ENCODE measurements around the gene KCTD19. TPM values are rescaled to one million over a fixed set of nuclear protein-coding genes. Genes with fewer than 3 reads are reported as not detected.
A peak's percentile ranks its signal among the peaks of the same experiment; 100 is the strongest.

The KCTD19 gene
- total and polyA plus RNA-seq, 8 donors, result 0.73 to 13.1 (median 7.7) TPM; not detected in 1

GRCh38 chr16:67241008-67241900, 85.3 kb downstream of the KCTD19 start:
- no peak overlapping the region for H3K4me3 ChIP-seq
- no peak for TF ChIP-seq CTCF (IDR thresholded peaks at IDR 0.05)
- peaks cover 63 to 69% of the 10 kb centered on the region in 2 donors for H3K4me1 ChIP-seq
- H3K36me3 ChIP-seq, result peaks cover 0 to 40% of the 10 kb centered on the region in 2 donors
- H3K27me3 ChIP-seq, result no peaks in the 10 kb centered on the region
- peak in 3 of 4 donors; percentile 64 to 89 (median 85) for DNase-seq
- H3K27ac ChIP-seq, result peak overlapping the region; percentile 92 to 97
- no peaks in the 10 kb centered on the region for H3K9me3 ChIP-seq
- intact Hi-C loops (cut with DNase I), result no loop called here
- ATAC-seq, result peak; percentile 59

- no peaks in the 10 kb centered on the region for H3K9me3 ChIP-seq
- H3K36me3 ChIP-seq, result peaks cover 0 to 47% of the 10 kb centered on the region in 2 donors
- peak; percentile 73 for ATAC-seq
- intact Hi-C loops (cut with DNase I), result no loop called here
- peaks cover 60 to 62% of the 10 kb centered on the region in 2 donors for H3K4me1 ChIP-seq
- peak in 3 of 4 donors; percentile 68 to 88 (median 80) for DNase-seq
- TF ChIP-seq CTCF (IDR thresholded peaks at IDR 0.05), result no peak
- H3K4me3 ChIP-seq, result no peak overlapping the region
- no peaks in the 10 kb centered on the region for H3K27me3 ChIP-seq
- H3K27ac ChIP-seq, result peak overlapping the region; percentile 92 to 97
Measured at GRCh38 chr16:67240506-67240905, 86.0 kb downstream of the KCTD19 start.

Other genes starting within 250 kb of the KCTD19 start
- 10 to 100 TPM; 12.3 to 21.7 TPM for gene PHAF1, start 216.8 kb downstream of the KCTD19 start, total RNA-seq
- 10 to 100 TPM; 22.7 to 26.5 (median 23.6) TPM for gene PHAF1, start 216.8 kb downstream of the KCTD19 start, polyA plus RNA-seq (ENCODE audit: insufficient read length in 6 of 6)
- gene B3GNT9, start 175.7 kb downstream of the KCTD19 start, total RNA-seq, result 10 to 100 TPM; 18.6 to 29.4 TPM
- 10 to 100 TPM; 16.2 to 25.7 (median 19.9) TPM for gene B3GNT9, start 175.7 kb downstream of the KCTD19 start, polyA plus RNA-seq (ENCODE audit: insufficient read length in 6 of 6)
- 10 to 100 TPM; 25.1 to 25.5 TPM for gene TRADD, start 166.8 kb downstream of the KCTD19 start, total RNA-seq
- 1 to 10 TPM; 5.8 to 8.6 (median 7.8) TPM for gene TRADD, start 166.8 kb downstream of the KCTD19 start, polyA plus RNA-seq (ENCODE audit: insufficient read length in 6 of 6)
- gene FBXL8, start 166.8 kb downstream of the KCTD19 start, total RNA-seq, result 10 to 100 TPM; 22.1 to 22.9 TPM
- gene FBXL8, start 166.8 kb downstream of the KCTD19 start, polyA plus RNA-seq (ENCODE audit: insufficient read length in 6 of 6), result 1 to 10 TPM; 1.8 to 4.1 (median 3.2) TPM
- 10 to 100 TPM; 28.1 to 38.2 TPM for gene HSF4, start 162.0 kb downstream of the KCTD19 start, total RNA-seq
- gene HSF4, start 162.0 kb downstream of the KCTD19 start, polyA plus RNA-seq (ENCODE audit: insufficient read length in 6 of 6), result 1 to 10 TPM; 2.5 to 5.9 (median 4.8) TPM
- 10 to 100 TPM; 29.5 to 36.7 TPM for gene NOL3, start 156.2 kb downstream of the KCTD19 start, total RNA-seq
- gene NOL3, start 156.2 kb downstream of the KCTD19 start, polyA plus RNA-seq (ENCODE audit: insufficient read length in 6 of 6), result 10 to 100 TPM; 11.9 to 19.6 (median 17.3) TPM
- 10 to 100 TPM; 36.8 to 44.7 TPM for gene MATCAP1, start 142.8 kb downstream of the KCTD19 start, total RNA-seq
- 10 to 100 TPM; 43.5 to 66.9 (median 59.5) TPM for gene MATCAP1, start 142.8 kb downstream of the KCTD19 start, polyA plus RNA-seq (ENCODE audit: insufficient read length in 6 of 6)
- 10 to 100 TPM; 10.9 to 16.9 TPM for gene EXOC3L1, start 136.6 kb downstream of the KCTD19 start, total RNA-seq
- gene EXOC3L1, start 136.6 kb downstream of the KCTD19 start, polyA plus RNA-seq (ENCODE audit: insufficient read length in 6 of 6), result 10 to 100 TPM in 2 of 6 donors, 1 to 10 TPM in 4; 7.5 to 13.7 (median 9.7) TPM
- gene E2F4, start 134.6 kb downstream of the KCTD19 start, total RNA-seq, result 10 to 100 TPM; 47.7 to 81.4 TPM
- 10 to 100 TPM; 45.7 to 70.8 (median 53.9) TPM for gene E2F4, start 134.6 kb downstream of the KCTD19 start, polyA plus RNA-seq (ENCODE audit: insufficient read length in 6 of 6)
- gene ELMO3, start 127.6 kb downstream of the KCTD19 start, total RNA-seq, result 10 to 100 TPM; 14.8 to 21.2 TPM
- 1 to 10 TPM; 4.9 to 9.6 (median 6.8) TPM for gene ELMO3, start 127.6 kb downstream of the KCTD19 start, polyA plus RNA-seq (ENCODE audit: insufficient read length in 6 of 6)
- 10 to 100 TPM; 43.8 to 56.9 TPM for gene TMEM208, start 99.6 kb downstream of the KCTD19 start, total RNA-seq
- 10 to 100 TPM; 23.1 to 26.4 (median 24.8) TPM for gene TMEM208, start 99.6 kb downstream of the KCTD19 start, polyA plus RNA-seq (ENCODE audit: insufficient read length in 6 of 6)
- 100 to 1,000 TPM in 1 of 2 donors, 10 to 100 TPM in 1; 68.4 to 132 TPM for gene FHOD1, start 79.3 kb downstream of the KCTD19 start, total RNA-seq
- gene FHOD1, start 79.3 kb downstream of the KCTD19 start, polyA plus RNA-seq (ENCODE audit: insufficient read length in 6 of 6), result 100 to 1,000 TPM; 161 to 300 (median 202) TPM
- gene SLC9A5, start 77.8 kb downstream of the KCTD19 start, total RNA-seq, result 1 to 10 TPM; 3.2 to 4.0 TPM
- 10 to 100 TPM; 18.8 to 26.1 (median 22.6) TPM for gene SLC9A5, start 77.8 kb downstream of the KCTD19 start, polyA plus RNA-seq (ENCODE audit: insufficient read length in 6 of 6)
- gene PLEKHG4, start 47.2 kb downstream of the KCTD19 start, total RNA-seq, result 10 to 100 TPM; 24.9 to 28.5 TPM
- gene PLEKHG4, start 47.2 kb downstream of the KCTD19 start, polyA plus RNA-seq (ENCODE audit: insufficient read length in 6 of 6), result 10 to 100 TPM; 28.8 to 40.3 (median 35.6) TPM
- gene LRRC36, start 74 bp upstream of the KCTD19 start, total RNA-seq, result 10 to 100 TPM in 1 of 2 donors, 1 to 10 TPM in 1; 3.0 to 19.5 TPM
- gene LRRC36, start 74 bp upstream of the KCTD19 start, polyA plus RNA-seq (ENCODE audit: insufficient read length in 6 of 6), result 10 to 100 TPM; 46.6 to 73.6 (median 62.2) TPM
- gene TPPP3, start 66.8 kb upstream of the KCTD19 start, total RNA-seq, result 10 to 100 TPM; 79.2 to 91.3 TPM
- gene TPPP3, start 66.8 kb upstream of the KCTD19 start, polyA plus RNA-seq (ENCODE audit: insufficient read length in 6 of 6), result 100 to 1,000 TPM; 320 to 403 (median 367) TPM
- 10 to 100 TPM; 14.4 to 14.7 TPM for gene ZDHHC1, start 89.7 kb upstream of the KCTD19 start, total RNA-seq
- gene ZDHHC1, start 89.7 kb upstream of the KCTD19 start, polyA plus RNA-seq (ENCODE audit: insufficient read length in 6 of 6), result 10 to 100 TPM; 16.5 to 24.1 (median 20.0) TPM
- 1 to 10 TPM; 2.5 to 3.9 TPM for gene HSD11B2, start 104.4 kb upstream of the KCTD19 start, total RNA-seq
- 10 to 100 TPM; 36.9 to 81.1 (median 64.1) TPM for gene HSD11B2, start 104.4 kb upstream of the KCTD19 start, polyA plus RNA-seq (ENCODE audit: insufficient read length in 6 of 6)
- gene ATP6V0D1, start 154.4 kb upstream of the KCTD19 start, total RNA-seq, result 100 to 1,000 TPM; 142 to 185 TPM
- gene ATP6V0D1, start 154.4 kb upstream of the KCTD19 start, polyA plus RNA-seq (ENCODE audit: insufficient read length in 6 of 6), result 10 to 100 TPM; 48.5 to 65.5 (median 58.0) TPM
- 1 to 10 TPM; 1.5 to 1.9 TPM for gene AGRP, start 156.8 kb upstream of the KCTD19 start, total RNA-seq
- under 1 TPM in 5 of 6 donors, not detected in 1; 0.18 to 0.69 (median 0.29) TPM for gene AGRP, start 156.8 kb upstream of the KCTD19 start, polyA plus RNA-seq (ENCODE audit: insufficient read length in 6 of 6)
- 100 to 1,000 TPM in 1 of 2 donors, 10 to 100 TPM in 1; 76.4 to 123 TPM for gene RIPOR1, start 202.1 kb upstream of the KCTD19 start, total RNA-seq
- 10 to 100 TPM; 52.8 to 67.2 (median 60.7) TPM for gene RIPOR1, start 202.1 kb upstream of the KCTD19 start, polyA plus RNA-seq (ENCODE audit: insufficient read length in 6 of 6)
- 10 to 100 TPM; 27.8 to 35.1 TPM for gene CTCF, start 235.8 kb upstream of the KCTD19 start, total RNA-seq
- 10 to 100 TPM; 64.3 to 80.2 (median 73.7) TPM for gene CTCF, start 235.8 kb upstream of the KCTD19 start, polyA plus RNA-seq (ENCODE audit: insufficient read length in 6 of 6)

All from left lung (tissue), 10 donors.